ENCODE measurements around the gene RFX7.

Gene RFX7

GRCh38 chr15:56124391-56124790, 119.3 kb downstream of the RFX7 start:
- no peak for DNase-seq

- DNase-seq = no peak
Observed at GRCh38 chr15:56105855-56106254, 137.8 kb downstream of the RFX7 start.

- DNase-seq = no peak
Observed at GRCh38 chr15:56102441-56102840, 141.2 kb downstream of the RFX7 start.

- no peak for DNase-seq
Observed at GRCh38 chr15:56099311-56099710, 144.4 kb downstream of the RFX7 start.

- no peak for DNase-seq
Observed at GRCh38 chr15:56098195-56098863, 145.3 kb downstream of the RFX7 start.

GRCh38 chr15:56095406-56095805, 148.3 kb downstream of the RFX7 start:
- no peak for DNase-seq

- no peak for DNase-seq
Observed at GRCh38 chr15:56094171-56094570, 149.5 kb downstream of the RFX7 start.

GRCh38 chr15:56088389-56088788, 155.3 kb downstream of the RFX7 start:
- no peak for DNase-seq

GRCh38 chr15:56086566-56086965, 157.1 kb downstream of the RFX7 start:
- no peak for DNase-seq

- no peak for DNase-seq
Observed at GRCh38 chr15:56082263-56082761, 161.4 kb downstream of the RFX7 start.

GRCh38 chr15:56077081-56077480, 166.6 kb downstream of the RFX7 start:
- no peak for DNase-seq

GRCh38 chr15:56076640-56077039, 167.0 kb downstream of the RFX7 start:
- DNase-seq = no peak

GRCh38 chr15:56074481-56075265, 169.0 kb downstream of the RFX7 start:
- no peak for DNase-seq

- no peak for DNase-seq
Observed at GRCh38 chr15:56064152-56064551, 179.5 kb downstream of the RFX7 start.

GRCh38 chr15:56059716-56060115, 184.0 kb downstream of the RFX7 start:
- no peak for DNase-seq

GRCh38 chr15:56058986-56059385, 184.7 kb downstream of the RFX7 start:
- DNase-seq = no peak

GRCh38 chr15:56056626-56057025, 187.1 kb downstream of the RFX7 start:
- no peak for DNase-seq

- DNase-seq = no peak
Observed at GRCh38 chr15:56053046-56053400, 190.7 kb downstream of the RFX7 start.

- peak; percentile 58 for DNase-seq
Observed at GRCh38 chr15:56052395-56053045, 191.2 kb downstream of the RFX7 start.

GRCh38 chr15:56051676-56052075, 192.0 kb downstream of the RFX7 start:
- DNase-seq = no peak

- DNase-seq = no peak
Observed at GRCh38 chr15:56049577-56049976, 194.1 kb downstream of the RFX7 start.

GRCh38 chr15:56047354-56047753, 196.3 kb downstream of the RFX7 start:
- no peak for DNase-seq

- DNase-seq = no peak
Observed at GRCh38 chr15:56045068-56045748, 198.5 kb downstream of the RFX7 start.
